Adrenal gland (tissue), 12 donors: ENCODE measurements around the gene LAMC3. TPM values are rescaled to one million over a fixed set of nuclear protein-coding genes. Genes with fewer than 3 reads are reported as not detected.
A peak's percentile ranks its signal among the peaks of the same experiment; 100 is the strongest.

Experiments
- DNase-seq, 7 donors: peaks; one replicate each; pipeline ENCODE4 v3.0.0-alpha.2; 2019 to 2020
- H3K27ac ChIP-seq, 5 donors: fragments of 200-600 bp; sonication (generic) in 4 of 5; 1 replicate in 3 of 5; 2 replicates in 2 of 5; pipeline versions ENCODE4 v1.5.1 to v1.8.0; 2016 to 2020; ENCODE audit warnings: mild to moderate bottlenecking in 1 of 5
- H3K27me3 ChIP-seq: fragments of 200-600 bp; 2 replicates; pipeline ENCODE4 v1.8.0; 2021
- H3K36me3 ChIP-seq, 2 donors: fragments of 200-600 bp; replicated peaks in 1 of 2; 1 replicate in 1 of 2; 2 replicates in 1 of 2; pipeline versions ENCODE4 v1.5.1 to v1.8.0; 2018 to 2022
- H3K4me1 ChIP-seq, 2 donors: fragments of 200-600 bp; replicated peaks in 1 of 2; 1 replicate in 1 of 2; 2 replicates in 1 of 2; pipeline versions ENCODE4 v1.5.1 to v1.8.0; 2018 to 2021
- H3K4me3 ChIP-seq, 4 donors: fragments of 200-600 bp; sonication (generic) in 3 of 4; one replicate each; pipeline ENCODE4 v1.5.1; 2016 to 2018
- H3K9me3 ChIP-seq, 3 donors: fragments of 200-600 bp; sonication (generic) in 1 of 3; replicated peaks in 1 of 3; 1 replicate in 2 of 3; 2 replicates in 1 of 3; pipeline versions ENCODE4 v1.5.1 to v1.8.0; 2016 to 2021
- POLR2A ChIP-seq, 2 donors: fragments of 450-650 bp; IDR thresholded peaks; one replicate each; pipeline ENCODE4 v1.6.1; 2017; ENCODE audit warnings: antibody characterized with exemption in 2 of 2, mild to moderate bottlenecking in 2 of 2, moderate library complexity in 1 of 2
- WGBS, 4 donors: extraction: QIAGEN DNeasy Blood & Tissue Kit in 2 of 4; methylation state at CpG; one replicate each; pipeline versions ENCODE4 v1.1.5 to v1.1.7; 2013 to 2017; 5-methylcytosine and 5-hydroxymethylcytosine counted together
- intact Hi-C, 2 donors: fragments of 100-400 bp; cut with DNase I; formaldehyde crosslinking; loops; one replicate each; pipeline versions ENCODE4 v1.14.1 to v1.15.0; 2022 to 2023
- polyA plus RNA-seq, 3 donors: library from polyadenylated mRNA; stranded (reverse); fragments of 200-250 nt in 2 of 3; fragments of 350-450 nt in 1 of 3; fragmentation: Illumina TruSeq in 1 of 3; extraction: RNeasy Lipid Tissue Mini Kit (QIAGEN cat#74804) in 1 of 3; gene quantifications; one replicate each; pipeline ENCODE4 v1.2.3, GENCODE V29; 2013 to 2014
- total RNA-seq, 9 donors: library from RNA; depleted of rRNA in 4 of 9; stranded (reverse); fragments of >200 nt in 4 of 9; fragments of 120-200 nt in 1 of 9; fragmentation: NEBNext Ultra II Directional in 1 of 9; extraction: Animal tissue kit (Norgen Biotek cat#: 25700) in 1 of 9; gene quantifications; one replicate each; pipeline versions ENCODE4 v1.1.0 to v1.2.4, GENCODE V29; 2013 to 2023
- TF ChIP-seq, protein P1 (sequence below), 6 experiments: fragments of 450-650 bp in 4 of 6; fragments of 200-600 bp in 2 of 6; sonication (generic) in 1 of 6; IDR thresholded peaks; 1 replicate in 5 of 6; 2 replicates in 1 of 6; pipeline versions ENCODE4 v1.5.1 to v1.8.0; 2016 to 2021; ENCODE audit warnings: antibody characterized with exemption in 6 of 6, mild to moderate bottlenecking in 2 of 6, moderate library complexity in 1 of 6
- donor health status: healthy with polysubstance abuse.
- donor health status: Bipolar disorder and iron deficiency.
- donor health status: DM: yes; HTN: yes; CAD: no.
- donor health status: DM: no; HTN: no; CAD: no.
- donor health status: DM: no; HTN: no; CAD: no.
- donor health status: DM: yes; HTN: yes; CAD: no.

Gene LAMC3
- total and polyA plus RNA-seq, 12 donors = 3.3 to 125 (median 49.7) TPM

DNA sequence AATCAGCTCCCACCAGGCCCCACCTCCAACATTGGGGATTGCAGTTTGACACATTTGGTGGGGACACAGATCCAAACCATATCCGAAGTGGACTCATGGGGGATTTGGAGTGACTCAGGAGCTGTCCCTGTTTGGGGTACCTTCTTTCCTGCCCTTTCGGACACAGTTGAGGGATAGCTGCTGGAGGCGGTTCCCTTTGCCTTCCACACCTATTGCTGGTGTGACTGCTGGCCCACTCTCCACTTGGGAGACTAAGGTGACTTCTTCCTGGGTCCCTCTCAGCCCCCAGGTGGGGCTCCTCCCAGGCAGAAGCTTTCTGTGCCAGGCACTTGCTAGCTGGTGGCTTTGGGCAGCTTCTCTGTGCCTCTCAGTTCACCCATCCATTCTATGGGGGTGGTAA is 26.6 kb downstream of the LAMC3 start:
- Histone ChIP-seq H3K9me3 (no peaks in the 10 kb centered on the region), H3K4me3 (no peak overlapping the region), H3K27ac (no peak overlapping the region), H3K4me1 (peaks cover 0 to 5% of the 10 kb centered on the region in 2 donors), H3K27me3 (no peaks in the 10 kb centered on the region), H3K36me3 (no peaks in the 10 kb centered on the region)
- 91 to 97% (median 96%) methylated on average over 3 of the region's 3 CpGs; no CpG with 5 or more reads in 1 of the 4 donors for WGBS, 4 donors
- TF ChIP-seq, protein P1, sequence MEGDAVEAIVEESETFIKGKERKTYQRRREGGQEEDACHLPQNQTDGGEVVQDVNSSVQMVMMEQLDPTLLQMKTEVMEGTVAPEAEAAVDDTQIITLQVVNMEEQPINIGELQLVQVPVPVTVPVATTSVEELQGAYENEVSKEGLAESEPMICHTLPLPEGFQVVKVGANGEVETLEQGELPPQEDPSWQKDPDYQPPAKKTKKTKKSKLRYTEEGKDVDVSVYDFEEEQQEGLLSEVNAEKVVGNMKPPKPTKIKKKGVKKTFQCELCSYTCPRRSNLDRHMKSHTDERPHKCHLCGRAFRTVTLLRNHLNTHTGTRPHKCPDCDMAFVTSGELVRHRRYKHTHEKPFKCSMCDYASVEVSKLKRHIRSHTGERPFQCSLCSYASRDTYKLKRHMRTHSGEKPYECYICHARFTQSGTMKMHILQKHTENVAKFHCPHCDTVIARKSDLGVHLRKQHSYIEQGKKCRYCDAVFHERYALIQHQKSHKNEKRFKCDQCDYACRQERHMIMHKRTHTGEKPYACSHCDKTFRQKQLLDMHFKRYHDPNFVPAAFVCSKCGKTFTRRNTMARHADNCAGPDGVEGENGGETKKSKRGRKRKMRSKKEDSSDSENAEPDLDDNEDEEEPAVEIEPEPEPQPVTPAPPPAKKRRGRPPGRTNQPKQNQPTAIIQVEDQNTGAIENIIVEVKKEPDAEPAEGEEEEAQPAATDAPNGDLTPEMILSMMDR (IDR thresholded peaks at IDR 0.05) = no peak
- no peak for TF ChIP-seq POLR2A (IDR thresholded peaks at IDR 0.05)
- no peak for DNase-seq
- intact Hi-C loops = no loop called here

DNA sequence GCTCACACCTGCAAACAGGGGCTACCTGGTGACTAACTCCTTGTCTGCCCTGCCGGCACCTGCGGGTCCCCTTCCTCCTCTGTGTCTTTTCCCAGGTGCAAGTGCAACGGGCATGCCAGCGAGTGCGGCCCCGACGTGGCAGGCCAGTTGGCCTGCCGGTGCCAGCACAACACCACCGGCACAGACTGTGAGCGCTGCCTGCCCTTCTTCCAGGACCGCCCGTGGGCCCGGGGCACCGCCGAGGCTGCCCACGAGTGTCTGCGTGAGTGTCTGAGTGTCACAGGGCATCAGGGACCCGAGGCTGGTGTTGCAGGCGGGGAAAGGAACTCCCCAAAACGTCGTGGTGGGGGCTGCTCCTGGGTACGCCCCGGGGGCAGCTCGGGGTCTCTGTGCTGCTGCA is 27.1 kb downstream of the LAMC3 start:
- H3K27ac ChIP-seq = peak overlapping the region in 1 of 5 donors; percentile 68

DNA sequence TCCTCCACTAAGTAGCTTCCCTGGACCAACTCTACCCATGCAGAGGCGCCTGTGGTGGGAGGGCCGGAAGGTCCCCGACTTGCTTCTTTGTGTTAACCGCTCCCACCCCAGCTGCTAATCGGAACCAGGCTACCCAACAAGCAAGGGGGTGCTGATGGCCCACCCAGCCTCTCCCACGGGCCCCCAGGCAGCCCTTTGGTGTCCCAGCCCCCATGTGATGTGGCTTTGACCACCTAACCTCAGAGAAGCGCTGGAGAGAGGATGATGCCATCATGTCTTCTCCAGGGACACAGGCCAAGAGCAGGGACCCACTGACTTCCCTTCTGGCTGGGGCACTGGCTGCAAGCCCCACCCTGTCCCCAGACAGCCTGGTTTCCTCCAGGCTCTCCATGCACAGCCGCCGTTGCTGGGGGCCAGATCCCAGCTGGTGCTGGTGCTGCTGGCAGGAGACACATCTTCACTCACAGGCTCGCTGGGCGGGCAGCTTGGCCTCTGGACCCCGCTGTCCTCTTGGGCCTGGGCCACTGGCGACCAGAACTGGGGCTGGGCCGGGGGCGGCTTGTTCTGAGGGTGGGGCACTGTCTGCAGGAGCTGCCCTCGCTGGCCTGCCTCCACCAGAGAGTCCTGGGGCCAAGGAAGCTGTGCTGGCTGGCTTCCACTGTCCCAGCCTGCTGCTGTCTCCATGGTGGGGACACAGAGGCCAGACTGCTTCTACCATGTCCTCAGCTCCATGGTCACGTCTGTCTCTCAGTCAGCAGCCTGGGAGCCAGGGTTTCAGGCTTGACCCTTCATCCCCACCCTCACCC is 27.8 kb downstream of the LAMC3 start:
- peak in 1 of 7 donors; percentile 31 for DNase-seq
- Histone ChIP-seq H3K4me3 (no peak overlapping the region), H3K36me3 (no peaks in the 10 kb centered on the region), H3K4me1 (peaks cover 0 to 5% of the 10 kb centered on the region in 2 donors), H3K27me3 (no peaks in the 10 kb centered on the region), H3K9me3 (no peaks in the 10 kb centered on the region), H3K27ac (peak overlapping the region in 2 of 5 donors; percentile 34 to 68)
- 67 to 74% (median 70%) methylated on average over 6 to 17 of the region's 17 CpGs for WGBS, 4 donors
- no peak for TF ChIP-seq POLR2A (IDR thresholded peaks at IDR 0.05)
- TF ChIP-seq, protein P1 (IDR thresholded peaks at IDR 0.05) = no peak
- intact Hi-C loops = no loop called here

More for the DNA sequence above, 27.1 kb downstream of the LAMC3 start:
- Histone ChIP-seq H3K9me3 (no peaks in the 10 kb centered on the region), H3K27me3 (no peaks in the 10 kb centered on the region), H3K4me1 (peaks cover 0 to 5% of the 10 kb centered on the region in 2 donors), H3K4me3 (no peak overlapping the region), H3K36me3 (no peaks in the 10 kb centered on the region)
- WGBS, 4 donors = 65 to 100% (median 88%) methylated on average over 2 to 24 of the region's 24 CpGs
- no peak for DNase-seq
- intact Hi-C loops = no loop called here
- TF ChIP-seq POLR2A (IDR thresholded peaks at IDR 0.05) = no peak
- TF ChIP-seq, protein P1 (IDR thresholded peaks at IDR 0.05) = no peak

DNA sequence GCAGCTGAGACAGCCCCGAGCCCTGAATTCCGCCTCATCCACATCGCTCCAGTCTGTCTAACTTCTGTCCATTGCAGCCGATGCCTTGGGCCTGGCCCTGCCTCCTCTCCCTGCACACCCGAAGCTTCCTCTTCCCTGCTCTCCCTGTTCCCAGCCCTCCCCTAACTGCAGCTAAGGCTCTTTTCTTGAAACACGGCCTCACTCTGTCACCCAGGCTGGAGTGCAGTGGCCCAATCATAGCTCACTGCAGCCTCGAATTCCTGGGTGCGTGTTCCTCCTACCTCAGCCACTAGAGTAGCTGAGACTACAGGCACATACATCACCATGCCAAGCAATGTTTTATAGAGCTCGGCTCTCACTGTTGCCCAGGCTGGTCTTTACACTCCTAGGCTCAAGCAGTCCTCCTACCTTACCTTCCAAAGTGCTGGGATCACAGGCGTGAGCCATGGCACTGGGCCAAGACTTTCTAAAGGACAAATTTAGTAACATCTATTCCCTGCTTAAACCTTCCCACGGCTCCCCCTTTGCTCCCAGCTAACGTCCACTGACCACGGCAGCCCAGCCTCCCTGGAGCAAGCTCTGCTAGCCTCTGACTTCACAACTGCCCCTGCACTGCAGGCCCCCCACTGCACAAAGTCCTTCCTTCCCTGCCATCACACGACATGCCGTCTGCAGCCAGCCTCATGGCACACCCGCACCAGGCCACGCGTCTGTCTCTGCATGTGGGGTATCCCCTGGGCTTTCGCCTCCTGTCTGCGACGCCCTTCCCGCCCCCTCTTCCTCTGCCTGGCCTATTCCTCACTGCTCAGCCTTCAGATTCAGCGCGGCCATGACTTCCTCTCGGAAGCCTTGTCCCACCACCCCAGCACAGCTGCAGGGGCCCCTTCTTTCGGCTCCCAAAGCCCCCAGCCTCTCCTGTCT is 28.6 kb downstream of the LAMC3 start:
- H3K27me3 ChIP-seq = no peaks in the 10 kb centered on the region
- WGBS, 4 donors = 63 to 73% (median 68%) methylated on average over 26 of the region's 26 CpGs
- peak overlapping the region in 2 of 5 donors; percentile 34 to 68 for H3K27ac ChIP-seq
- no peak for TF ChIP-seq POLR2A (IDR thresholded peaks at IDR 0.05)
- TF ChIP-seq, protein P1 (IDR thresholded peaks at IDR 0.05) = no peak
- no peak overlapping the region for H3K4me3 ChIP-seq
- H3K4me1 ChIP-seq = peaks cover 0 to 5% of the 10 kb centered on the region in 2 donors
- H3K9me3 ChIP-seq = no peaks in the 10 kb centered on the region
- intact Hi-C loops = no loop called here
- DNase-seq = peak in 1 of 7 donors; percentile 4
- peaks cover 0 to 3% of the 10 kb centered on the region in 2 donors for H3K36me3 ChIP-seq
